ENCODE data around the gene SMR3A.

- no peak for TF ChIP-seq EP300 (IDR thresholded peaks at IDR 0.05; ENCODE audit: low read depth)
- TF ChIP-seq, protein P1, sequence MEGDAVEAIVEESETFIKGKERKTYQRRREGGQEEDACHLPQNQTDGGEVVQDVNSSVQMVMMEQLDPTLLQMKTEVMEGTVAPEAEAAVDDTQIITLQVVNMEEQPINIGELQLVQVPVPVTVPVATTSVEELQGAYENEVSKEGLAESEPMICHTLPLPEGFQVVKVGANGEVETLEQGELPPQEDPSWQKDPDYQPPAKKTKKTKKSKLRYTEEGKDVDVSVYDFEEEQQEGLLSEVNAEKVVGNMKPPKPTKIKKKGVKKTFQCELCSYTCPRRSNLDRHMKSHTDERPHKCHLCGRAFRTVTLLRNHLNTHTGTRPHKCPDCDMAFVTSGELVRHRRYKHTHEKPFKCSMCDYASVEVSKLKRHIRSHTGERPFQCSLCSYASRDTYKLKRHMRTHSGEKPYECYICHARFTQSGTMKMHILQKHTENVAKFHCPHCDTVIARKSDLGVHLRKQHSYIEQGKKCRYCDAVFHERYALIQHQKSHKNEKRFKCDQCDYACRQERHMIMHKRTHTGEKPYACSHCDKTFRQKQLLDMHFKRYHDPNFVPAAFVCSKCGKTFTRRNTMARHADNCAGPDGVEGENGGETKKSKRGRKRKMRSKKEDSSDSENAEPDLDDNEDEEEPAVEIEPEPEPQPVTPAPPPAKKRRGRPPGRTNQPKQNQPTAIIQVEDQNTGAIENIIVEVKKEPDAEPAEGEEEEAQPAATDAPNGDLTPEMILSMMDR (IDR thresholded peaks at IDR 0.05) = no peak
Observed at GRCh38 chr4:70405765-70406164, 45.2 kb downstream of the SMR3A start.
